D341Med (cell line): ENCODE data around the gene SMURF1.
"Not testable (repeated sequence)": the region's sequence is repeated elsewhere in the genome, so short reads cannot be mapped to it uniquely, and the experiment has no call there.

Source experiments
- DNase-seq: peaks from one replicate; pipeline ENCODE4 v3.0.0; 2012; ENCODE audit warnings: low spot score

Gene SMURF1

DNA sequence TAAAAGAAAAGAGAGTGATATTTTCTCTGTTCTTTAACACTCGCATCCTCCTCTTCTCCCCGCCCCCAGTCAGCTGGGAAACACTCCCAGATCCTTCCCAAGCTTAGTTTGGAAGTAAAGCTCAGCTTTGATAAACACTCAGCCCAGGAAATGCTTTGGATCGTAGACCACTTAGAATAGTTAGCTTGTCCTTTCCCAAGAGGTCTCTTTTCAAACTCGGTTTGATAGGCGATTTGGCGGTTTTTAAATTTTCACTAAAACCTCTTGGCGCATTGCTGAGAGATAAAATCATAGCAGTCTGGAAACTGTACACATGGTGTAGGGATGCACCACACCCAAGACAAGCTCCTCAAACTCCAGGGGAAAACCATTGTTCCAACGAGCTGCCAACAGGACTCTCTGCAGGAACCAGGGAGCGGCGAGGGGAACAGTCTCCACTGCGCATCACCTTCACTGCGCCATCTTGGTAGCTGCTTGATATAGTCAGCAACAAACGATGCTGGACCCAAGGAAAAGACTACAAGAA, 22.3 kb downstream of the SMURF1 start:
- no peak for DNase-seq

DNA sequence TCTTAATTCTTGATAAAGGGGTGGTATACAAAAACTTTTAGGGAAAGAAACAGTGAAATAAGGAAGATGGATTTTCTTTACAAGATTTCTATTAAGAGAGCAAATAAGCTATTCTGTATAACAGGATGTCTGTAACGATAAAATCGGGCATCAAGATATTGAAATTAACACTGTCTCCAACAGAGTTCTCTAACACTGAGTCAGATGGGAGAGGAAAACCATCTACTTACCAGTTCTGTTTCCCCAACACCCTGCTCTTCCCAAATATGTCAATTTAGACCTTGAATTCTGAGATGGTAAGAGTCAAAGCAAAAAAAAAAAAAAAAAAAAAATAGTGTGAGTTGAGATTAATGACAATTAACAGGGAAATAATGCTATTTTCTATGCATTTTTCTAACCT, 23.0 kb downstream of the SMURF1 start:
- no peak for DNase-seq

DNA sequence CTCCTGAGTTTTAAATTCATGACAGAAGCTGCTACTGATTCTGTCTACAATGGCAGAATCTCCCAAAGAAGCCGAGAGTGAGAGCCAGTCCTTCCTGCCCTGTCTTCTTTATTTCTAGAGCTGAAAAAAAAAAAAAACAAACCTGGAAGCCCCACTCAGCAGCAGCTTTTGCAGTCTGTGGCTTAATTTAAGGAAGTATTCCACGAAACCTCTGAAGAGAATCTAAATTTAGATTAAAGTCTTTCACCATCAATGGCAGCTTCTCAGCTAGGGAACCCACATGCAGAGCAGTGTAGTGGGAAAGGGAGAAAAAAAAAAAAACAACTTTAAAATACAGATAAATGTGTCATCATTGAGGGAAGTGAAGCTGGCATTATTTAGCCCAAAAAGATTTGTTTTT, 23.4 kb downstream of the SMURF1 start:
- DNase-seq = no peak

DNA sequence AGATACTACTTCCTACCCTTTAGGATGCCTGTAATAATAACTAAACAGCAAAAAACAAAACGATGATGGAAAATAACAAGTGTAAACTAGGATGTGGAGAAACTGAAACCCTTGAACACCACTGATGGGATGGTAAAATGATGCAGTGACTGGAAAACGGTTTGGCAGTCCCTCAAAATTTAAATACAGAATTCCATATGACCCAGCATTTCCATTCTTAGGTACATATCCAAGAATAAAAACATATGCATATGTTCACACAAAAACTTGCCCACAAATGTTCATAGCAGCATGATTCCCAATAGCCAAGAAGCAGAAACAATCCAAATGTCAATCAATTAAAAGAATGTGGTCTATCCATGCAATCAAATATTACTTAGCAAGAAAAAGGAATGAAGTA, 25.8 kb downstream of the SMURF1 start:
- no peak for DNase-seq

DNA sequence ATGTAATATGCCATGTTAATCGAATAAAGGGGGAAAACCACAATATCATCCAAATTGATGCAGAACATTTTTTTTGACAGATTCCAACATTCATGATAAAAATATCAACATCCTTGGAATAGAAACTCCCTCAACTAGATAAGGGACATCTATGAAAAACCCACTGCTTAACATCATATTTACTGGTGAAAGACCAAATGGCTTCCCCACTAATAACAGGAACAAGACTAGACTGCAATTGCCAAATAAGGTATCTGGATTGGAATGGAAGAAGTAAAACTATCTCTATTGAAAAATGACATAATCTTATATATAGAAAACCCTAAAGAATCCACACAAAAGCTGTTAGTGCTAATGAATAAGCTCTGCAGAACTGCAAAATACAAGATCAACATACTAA, 27.8 kb downstream of the SMURF1 start:
- DNase-seq = no peak

DNA sequence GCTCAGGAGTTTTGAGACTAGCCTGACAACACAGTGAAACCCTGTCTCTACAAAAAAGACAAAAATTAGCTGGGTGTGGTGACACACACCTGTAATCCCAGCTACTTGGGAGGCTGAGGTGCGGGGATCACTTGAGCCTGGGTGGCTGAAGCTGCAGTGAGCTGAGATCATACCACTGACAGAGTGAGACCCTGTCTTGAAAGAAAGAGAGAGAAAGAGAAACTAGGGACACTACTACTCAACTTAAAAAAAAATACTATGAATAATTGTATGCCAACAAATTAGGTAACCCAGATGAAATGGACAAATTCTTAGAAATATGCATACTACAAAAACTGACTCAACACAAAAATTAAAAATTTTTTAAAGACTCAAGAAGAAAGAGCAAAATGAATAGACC, 28.5 kb downstream of the SMURF1 start:
- no peak for DNase-seq

DNA sequence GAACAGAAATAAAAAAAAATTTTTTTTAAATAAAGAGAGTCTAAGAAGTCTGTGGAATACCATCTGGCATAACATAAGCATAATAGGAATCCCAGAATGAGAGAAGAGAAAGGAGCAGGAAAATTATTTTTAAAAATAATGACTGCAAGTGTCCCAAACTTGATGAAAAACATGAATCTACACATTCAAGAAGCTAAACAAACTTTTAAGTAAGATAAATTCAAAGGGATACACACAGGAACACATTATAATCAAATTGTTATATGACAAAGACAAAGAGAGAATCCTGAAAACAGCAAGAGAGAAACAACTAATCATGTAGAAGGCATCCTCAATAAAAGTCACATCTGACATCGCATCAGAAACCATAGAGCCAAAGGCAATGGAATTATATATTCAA, 30.9 kb downstream of the SMURF1 start:
- DNase-seq = no peak

DNA sequence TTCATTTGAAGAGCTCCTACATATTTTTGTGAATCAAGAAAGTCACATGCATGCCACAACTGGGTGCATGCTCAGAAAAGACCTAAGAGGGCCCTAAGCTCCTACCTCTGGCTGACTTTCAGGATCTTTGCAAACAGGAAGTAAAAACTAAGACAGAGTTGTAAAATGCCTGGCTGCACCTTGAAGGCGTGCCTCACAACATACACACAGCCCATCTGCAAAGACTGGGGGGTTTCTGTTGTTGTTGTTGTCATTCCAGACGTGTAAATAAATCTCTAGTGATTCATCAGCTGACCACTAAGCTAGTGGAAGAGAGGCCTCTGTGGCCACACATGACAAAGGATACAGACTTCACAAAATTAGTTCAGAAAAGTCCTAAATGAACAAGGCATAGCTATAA, 31.8 kb downstream of the SMURF1 start:
- DNase-seq = no peak

DNA sequence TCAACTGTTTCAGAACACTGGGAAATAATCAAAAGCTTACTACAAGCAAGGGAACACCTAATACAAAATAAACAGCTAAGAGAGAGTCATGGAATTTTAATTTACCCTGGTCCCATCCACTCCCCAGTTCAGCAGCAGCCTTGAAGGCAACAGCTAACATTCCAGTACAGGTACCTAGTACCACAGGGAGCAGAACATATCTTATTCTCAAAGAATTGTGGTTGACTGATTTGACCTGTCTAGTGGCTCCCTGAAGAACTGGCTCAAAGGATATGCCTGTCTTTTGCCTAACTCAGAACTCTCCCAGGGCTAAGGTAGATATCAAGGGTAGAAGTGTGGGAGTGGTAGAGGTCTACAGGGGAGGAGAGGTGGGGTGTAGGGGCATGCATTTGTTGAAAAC, 32.3 kb downstream of the SMURF1 start:
- DNase-seq = no peak

DNA sequence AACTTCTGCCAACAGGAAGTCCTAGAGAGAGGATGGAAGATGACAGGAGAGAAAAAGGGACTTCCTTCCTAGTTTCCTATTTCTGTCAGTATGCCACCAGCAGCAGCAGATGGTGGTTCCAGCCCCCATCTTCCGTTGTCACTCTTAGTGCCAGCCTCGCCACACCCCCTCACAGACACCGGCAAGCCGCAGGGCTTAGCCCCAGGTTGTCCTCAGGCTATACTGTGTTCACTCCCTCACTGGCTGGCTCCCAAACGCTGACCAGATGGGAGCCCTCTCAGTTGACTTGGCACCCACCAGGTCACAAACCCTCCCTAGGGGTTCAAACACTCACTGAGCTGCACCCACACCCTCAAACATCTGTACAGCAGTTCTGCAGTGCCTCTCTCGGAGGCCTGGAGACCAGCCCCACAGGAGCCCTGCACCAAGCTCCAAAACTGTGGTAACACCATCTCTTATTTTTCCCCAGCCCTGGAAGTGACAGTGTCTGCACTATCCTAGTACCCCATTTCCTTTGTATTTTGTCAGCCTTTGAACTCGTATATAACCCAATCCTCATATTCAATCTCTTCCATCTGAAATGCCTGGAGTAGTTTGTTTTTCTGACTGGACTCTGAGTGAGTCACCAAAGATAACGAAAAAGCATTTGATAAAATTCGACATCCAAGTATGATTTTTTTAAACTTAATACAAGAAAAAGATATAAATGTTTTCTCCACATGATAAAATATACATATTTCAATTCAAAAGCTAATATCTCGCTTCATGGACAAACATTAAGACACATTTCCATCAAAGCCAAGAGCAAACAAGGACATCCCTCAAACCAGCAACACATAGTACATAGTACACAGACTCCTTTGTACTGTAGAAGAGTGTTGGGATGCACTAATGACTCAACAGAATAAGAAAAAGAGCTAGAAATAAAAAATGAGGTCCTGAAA, 34.5 kb downstream of the SMURF1 start:
- DNase-seq = peak; percentile 73

DNA sequence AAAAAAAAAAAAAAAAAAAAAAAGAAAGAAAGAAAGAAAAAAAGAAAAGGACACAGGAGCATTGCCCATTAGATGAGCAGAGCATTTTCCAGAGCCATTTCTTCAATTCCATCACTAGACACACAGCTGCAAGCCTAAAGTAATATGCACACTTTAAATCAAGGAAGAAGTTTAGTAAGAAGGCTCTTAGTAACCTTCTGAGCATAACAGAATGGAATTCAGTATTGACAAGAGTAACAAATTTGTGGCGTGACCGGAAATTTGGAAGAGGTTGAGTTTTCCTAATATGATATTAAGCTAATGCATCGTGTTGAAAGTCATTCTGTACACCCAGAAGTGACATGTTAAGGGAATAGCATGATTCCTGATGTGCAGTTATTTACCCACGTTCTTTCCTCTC, 35.3 kb downstream of the SMURF1 start:
- DNase-seq = no peak

DNA sequence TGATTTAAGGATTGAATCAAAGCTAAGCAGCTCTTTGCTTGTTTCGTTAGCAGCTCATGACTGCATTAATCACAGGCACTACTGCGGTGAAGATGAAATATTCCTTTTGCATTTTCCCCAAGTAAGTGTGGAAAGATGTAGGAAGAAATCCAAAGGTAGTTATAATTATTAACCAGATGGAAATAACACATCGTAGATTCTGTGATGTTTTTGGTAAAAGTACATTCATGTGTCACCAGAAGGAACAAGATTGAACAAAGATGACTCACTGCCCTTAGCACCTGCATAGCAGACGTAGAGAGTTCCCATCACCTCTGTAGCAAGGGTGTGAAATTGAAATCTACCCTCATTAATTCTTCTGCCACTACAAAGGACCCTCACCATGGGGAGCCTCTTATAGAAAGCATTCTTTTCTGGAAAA, 37.1 kb downstream of the SMURF1 start:
- no peak for DNase-seq

DNA sequence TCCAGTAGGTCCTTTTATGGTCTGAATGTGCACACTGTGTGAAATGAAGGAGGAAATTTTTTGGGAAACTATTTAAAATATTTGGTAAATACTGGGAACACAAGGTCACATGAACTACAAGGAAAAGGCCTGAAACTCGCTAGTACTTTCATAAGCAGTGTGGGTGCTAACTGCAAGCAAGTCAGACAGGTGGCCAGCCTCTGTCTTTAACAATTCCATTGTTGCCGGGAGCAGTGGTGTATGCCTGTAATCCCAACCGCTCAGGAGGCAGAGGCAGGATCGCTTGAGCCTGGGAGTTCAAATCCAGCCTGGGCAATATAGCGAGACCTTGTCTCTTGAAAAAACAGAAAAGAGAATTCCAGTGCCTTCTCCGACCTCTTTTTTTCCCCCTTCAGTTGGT, 37.5 kb downstream of the SMURF1 start:
- DNase-seq = no peak

DNA sequence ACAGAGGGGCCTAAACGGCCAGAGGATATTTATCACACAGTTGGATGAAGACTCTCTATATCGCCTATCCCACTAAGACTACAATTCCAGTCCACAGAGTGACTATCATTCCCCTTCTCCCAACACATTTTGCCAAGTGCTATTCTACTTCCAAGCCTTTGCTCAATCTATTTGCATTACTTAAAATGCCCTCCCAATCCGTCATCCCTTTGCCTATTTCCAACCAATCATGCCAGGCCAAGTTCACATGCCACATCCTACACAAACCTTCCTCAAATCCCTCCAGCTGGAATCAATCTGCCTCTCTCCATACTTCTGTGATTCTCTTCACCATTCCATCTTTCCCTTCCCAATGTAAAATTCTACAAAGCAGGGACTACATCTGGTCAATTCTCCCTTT, 38.2 kb downstream of the SMURF1 start:
- no peak for DNase-seq

DNA sequence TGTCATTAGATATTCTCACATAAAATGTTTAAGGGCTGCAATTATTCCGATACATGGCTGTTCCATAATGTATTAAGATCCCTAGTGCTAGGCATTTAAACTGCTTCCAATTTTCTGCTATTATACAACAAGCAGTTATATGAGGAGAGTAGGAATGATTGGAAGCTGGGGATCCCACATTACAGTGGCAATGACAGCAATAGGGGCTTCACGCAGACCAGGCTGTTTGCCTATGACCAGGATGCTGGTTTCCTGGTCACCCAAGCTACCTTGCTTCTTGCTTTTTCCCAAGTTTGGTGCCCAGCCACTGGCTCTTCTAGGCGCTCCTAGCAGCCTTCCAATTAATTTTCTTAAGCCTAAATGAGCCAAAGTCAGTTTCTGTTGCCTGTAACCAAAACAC, 39.3 kb downstream of the SMURF1 start:
- DNase-seq = no peak

DNA sequence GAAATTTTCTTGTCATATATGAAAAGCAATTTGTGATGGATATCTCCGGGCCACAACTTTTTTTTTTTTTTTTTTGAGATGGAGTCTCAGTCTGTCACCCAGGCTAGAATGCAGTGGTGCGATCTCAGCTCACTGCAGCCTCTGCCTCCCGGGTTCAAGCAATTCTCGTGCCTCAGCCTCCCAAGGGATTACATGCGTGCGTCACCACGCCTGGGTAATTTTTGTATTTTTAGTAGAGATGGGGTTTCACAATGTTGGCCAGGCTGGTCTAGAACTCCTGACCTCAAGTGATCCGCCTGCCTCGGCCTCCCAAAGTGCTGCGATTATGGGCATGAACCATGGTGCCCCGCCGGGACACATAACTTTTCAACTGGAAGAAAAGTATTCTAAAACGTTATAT, 40.1 kb downstream of the SMURF1 start:
- not testable (repeated sequence) for DNase-seq

DNA sequence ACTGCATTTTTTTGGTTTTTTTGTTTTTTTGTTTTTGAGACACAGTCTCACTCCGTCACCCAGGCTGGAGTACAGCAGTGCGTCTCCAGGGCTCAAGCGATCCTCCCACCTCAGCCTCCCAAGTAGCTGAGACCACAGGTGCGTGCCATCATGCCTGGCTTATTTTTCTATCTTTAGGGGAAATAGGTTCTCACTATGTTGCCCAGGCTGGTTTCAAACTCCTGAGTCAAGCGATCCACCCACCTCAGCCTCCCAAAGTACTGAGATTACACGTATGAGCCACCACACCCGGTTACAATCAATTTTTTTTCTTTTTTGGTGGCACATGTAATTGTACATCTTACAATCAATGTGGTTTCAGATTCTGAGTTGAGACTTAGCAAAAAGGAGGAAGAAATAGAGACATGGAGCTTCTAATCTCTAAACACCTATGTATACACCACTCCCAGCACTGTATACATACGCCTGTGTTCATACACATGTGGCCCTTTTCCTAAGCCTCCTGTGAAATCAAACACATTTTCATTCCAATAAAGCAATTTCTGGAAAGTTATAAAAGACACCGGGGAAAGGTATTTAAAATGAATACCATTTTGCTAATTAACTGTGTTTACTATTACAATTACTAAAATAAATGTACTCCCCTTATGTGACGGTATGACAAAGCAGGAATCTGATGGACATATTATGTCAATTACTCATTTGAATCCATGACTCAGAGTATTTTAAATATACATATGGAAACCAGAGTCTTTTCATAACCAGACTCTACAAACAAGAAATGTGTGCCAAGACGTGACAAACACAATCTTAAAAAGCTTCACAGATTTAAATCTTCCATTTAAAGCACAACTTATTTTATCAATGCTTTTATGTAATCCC, 40.9 kb downstream of the SMURF1 start:
- no peak for DNase-seq

DNA sequence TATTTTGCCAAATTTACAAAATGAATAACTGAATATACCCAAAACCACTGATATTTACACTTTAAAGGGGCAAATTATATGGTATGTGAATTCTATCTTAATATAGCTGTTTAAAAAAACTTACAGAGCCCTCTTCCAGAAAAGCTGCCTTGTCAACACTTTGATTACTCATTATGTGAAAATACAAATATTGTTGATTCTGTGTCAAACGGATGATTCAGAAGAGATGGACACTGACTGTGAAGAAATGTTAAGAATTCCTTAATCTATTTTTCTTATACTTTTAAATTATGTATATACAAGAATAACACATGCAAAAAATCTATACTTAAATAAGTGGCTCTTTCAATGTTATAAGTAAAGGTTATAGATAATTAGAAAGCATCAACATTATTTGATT, 41.5 kb downstream of the SMURF1 start:
- DNase-seq = no peak

DNA sequence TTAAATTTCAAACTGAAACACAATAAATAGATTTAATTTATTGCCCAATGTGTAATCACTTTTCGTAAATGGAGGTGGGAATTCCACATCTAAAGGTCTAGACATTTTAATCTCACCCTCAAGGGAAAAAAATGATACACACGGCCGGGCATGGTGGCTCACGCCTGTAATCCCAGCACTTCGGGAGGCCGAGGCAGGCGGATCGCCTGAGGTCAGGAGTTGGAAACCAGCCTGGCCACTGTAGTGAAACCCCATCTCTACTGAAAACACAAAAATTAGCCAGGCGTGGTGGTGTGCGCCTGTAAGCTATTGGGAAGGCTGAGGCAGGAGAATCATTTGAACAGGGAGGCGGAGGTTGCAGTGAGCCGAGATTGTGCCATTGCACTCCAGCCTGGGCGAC, 42.4 kb downstream of the SMURF1 start:
- DNase-seq = not testable (repeated sequence)

DNA sequence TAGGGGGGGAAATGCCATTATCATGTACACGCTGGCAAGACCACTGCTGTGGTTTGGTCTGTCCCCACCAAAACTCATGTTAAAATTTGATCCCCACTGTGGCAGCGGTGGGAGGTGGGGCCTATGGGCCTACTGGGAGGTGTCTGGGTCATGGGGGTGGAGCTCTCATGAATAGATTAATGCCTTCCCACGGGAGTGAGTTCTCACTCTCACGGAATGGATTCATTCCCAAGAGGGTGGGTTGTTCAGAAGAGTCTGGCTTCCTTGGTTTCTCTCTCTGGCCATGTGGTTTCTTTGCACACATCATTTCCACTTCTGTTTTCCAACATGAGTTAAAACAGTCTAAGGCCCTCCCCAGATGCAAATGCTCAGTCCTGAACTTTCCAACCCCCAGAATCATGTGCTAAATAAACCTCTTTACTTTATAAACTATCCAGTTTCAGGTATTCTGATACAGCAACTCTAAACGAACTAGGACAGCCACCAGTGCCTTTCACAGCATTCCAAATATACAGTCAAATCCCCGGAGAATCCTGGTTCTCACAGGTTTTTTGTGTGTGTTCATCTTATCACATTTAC, 44.3 kb downstream of the SMURF1 start:
- no peak for DNase-seq

DNA sequence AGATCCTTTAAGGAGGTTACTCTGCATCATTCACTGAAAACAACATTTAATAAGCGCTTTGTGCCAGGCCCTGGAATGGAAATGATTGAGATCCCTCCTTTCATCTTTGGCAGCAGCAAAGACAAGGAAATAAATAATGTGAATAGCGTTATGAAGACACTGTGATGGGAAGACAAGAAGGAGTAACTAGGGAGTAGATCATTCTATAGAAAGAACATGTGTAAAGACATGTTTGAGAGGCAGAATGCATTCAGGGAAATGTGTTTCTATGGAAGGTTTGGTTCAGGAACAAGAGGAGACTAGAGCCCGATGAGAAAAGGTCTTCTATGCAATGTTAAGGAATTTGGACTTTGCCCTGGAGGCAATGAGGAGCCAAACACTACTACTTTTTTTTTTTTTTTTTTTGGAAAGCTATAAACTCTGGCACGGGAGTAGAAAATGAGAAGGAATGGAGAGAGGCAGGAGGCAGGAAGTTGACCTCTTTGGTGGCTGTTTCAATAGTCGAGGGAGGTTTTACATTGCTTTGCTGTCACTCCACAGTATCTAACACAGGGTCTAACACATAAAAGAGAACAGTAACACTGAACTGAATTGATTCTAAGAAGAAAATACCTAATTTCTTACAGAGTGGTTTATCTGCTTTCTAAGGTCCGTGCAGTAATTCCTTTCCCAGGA, 44.9 kb downstream of the SMURF1 start:
- no peak for DNase-seq

DNA sequence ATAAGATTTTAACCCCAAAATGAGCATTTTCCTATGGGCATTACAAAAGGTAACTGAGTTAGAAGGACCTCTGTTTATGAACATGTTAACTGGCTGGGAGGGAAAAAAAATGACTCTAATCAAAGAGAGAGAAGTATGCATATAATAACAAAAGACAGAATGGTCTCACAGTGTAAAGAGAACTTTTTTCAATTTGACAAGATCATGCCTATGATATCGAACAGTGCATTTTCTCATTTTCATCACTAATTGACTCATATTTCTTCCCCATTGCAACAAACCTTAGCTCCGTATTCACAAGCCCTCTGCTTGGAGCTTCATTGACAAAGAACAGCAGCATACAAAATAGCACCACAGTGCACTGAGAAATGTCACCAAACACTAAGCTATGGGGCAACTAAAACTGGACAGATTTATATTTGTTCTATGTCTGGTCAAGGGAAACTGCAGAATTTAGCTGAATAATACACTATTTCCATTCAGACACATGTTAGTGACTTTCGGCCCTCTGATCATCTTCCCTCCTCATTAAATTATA, 45.6 kb downstream of the SMURF1 start:
- no peak for DNase-seq
